ENCODE measurements around the gene MAMSTR. TPM values are rescaled to one million over a fixed set of nuclear protein-coding genes. Genes with fewer than 3 reads are reported as not detected.
"Not testable (repeated sequence)": the region's sequence is repeated elsewhere in the genome, so short reads cannot be mapped to it uniquely, and the experiment has no call there.

MAMSTR gene
- total RNA-seq, 2 donors from 2014 or later, result 0.90 to 1.1 TPM

- DNase-seq (ENCODE audit: low spot score), result no peak
- intact Hi-C loops (cut with DNase I), result no loop called here
Measured at GRCh38 chr19:48698046-48698445, 21.5 kb downstream of the MAMSTR start.

DNA sequence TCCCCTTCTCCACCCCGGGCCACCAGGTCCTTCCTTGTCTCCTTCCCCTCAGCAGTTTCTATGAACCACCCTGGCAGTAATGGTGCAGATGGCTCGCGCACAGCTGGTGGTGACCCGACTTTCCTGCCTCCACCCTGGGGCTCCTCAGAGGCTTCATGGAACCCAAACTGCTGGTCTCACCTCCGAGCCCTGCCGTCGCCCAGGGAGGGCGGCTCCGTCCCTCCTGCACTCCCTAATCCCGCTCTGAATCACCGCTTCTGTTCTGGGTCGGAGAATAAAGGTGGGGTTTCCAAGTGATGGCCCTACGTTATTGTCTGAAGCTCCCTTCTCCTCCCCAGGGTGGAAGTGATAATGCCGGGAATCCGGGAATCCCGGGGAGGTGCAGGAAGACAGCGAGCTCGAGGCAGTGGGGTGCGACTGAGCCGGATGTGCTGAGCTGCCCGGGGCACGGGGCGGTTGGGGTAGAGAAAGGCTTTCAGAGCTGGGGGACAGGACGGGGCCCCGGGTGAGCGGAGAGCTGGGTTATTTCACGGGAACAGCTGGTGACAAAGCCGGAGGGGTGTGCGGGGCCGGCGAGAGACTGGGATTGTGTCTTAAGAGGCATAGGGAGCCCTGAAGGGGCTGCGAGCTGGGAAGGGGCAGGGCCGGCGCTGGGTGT, 23.0 kb downstream of the MAMSTR start:
- intact Hi-C loops (cut with DNase I), result no loop called here
- DNase-seq (ENCODE audit: low spot score), result no peak

DNA sequence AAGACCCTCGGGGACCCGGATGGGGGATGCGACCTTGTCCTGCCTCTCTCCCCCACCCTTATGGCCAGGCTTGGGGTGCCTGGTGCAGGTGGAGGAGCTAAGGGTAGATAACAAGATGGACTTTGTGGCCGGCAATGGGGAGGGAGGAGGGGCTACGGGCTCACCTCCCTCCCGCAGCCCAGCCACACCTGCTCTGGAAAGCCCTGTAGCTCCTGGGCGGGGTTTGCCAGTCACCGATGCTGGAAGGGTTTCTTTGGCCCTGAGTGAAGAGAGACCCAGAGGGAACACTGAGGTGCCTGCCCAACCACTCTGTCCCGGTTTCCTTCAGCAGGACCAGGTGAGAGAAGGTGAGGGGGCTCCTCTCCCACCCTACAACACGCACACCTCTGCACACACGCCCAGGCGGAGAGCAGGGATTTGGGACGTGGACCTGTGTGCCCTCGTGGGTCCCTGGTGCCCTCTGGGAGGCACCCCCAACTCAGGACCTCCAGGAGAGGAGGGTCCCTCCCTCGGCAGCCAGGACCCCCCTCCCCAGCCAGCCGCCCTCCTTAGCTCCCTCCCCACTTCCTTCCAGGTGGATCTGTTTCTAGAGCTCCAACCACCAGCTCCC, 23.7 kb downstream of the MAMSTR start, which contains the start of gene FUT2:
Gene FUT2, plus strand, starts transcription at position 229 of the 610 bp plus-strand sequence. CDS start 6,986 bp downstream, outside the sequence.
- intact Hi-C loops (cut with DNase I), result no loop called here
- no peak for DNase-seq (ENCODE audit: low spot score)

GRCh38 chr19:48693629-48694028, 25.9 kb downstream of the MAMSTR start:
- DNase-seq (ENCODE audit: low spot score); intact Hi-C loops (cut with DNase I): not testable (repeated sequence)

DNA sequence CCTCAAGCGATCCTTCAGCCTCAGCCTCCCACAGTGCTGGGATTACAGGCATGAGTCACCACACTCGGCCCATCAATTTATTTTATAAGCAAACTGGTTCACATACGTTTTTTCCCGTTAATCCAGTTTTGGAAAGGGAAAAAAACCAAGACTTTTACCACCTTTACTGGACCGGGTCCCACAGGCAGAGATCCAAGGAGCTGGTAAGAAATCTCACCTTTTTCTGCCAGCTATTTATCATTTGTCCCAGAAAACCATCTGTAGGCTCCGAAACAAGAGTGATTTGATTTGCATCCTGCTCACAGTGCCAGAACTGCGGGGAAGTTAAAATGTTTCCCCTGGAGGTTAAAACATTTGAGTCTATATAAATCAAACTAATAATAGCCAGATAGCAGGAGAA, 30.1 kb downstream of the MAMSTR start:
- intact Hi-C loops (cut with DNase I), result no loop called here
- no peak for DNase-seq (ENCODE audit: low spot score)

GRCh38 chr19:48687776-48688175, 31.7 kb downstream of the MAMSTR start:
- no peak for DNase-seq (ENCODE audit: low spot score)
- intact Hi-C loops (cut with DNase I), result no loop called here

DNA sequence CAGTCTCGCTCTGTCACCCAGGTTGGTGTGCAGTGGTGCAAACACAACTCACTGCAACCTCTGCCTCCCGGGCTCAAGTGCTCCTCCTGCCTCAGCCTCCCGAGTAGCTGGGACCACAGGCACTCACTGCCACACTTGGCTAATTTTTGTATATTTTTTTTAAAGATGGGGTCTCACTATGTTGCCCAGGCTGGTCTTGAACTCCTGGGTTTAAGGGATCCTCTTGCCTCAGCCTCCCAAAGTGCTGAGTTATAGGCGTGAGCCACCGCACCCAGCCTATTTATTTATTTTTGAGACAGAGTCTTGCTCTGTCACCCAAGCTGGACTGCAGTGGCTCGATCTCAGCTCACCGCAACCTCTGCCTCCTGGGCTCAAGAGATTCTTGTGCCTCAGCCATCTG, 32.9 kb downstream of the MAMSTR start:
- DNase-seq (ENCODE audit: low spot score); intact Hi-C loops (cut with DNase I): not testable (repeated sequence)

DNA sequence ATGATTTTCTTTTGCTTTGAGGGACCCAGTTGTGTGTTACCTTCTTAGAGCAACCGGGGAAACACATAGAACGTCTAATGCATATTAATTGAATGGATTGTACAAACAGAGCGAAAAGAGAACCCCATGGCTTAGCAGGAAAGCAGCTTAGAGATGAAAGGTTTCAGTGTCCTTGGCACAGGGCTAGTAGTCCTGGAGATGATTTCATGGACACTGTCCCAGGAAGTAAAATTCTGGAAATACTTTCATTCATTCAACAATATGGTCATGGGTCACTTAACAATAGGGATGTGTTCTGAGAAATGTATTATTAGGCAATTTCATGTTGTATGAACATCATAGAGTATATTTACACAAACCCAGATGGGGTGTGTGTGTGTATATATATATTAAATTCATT, 33.4 kb downstream of the MAMSTR start:
- DNase-seq (ENCODE audit: low spot score), result no peak
- intact Hi-C loops (cut with DNase I), result no loop called here

- intact Hi-C loops (cut with DNase I), result no loop called here
- DNase-seq (ENCODE audit: low spot score), result no peak
Measured at GRCh38 chr19:48685583-48685982, 33.9 kb downstream of the MAMSTR start.

- intact Hi-C loops (cut with DNase I), result no loop called here
- peak; percentile 86 for DNase-seq (ENCODE audit: low spot score)
Measured at GRCh38 chr19:48683349-48683748, 36.2 kb downstream of the MAMSTR start.

GRCh38 chr19:48681127-48681470, 38.4 kb downstream of the MAMSTR start:
- DNase-seq (ENCODE audit: low spot score), result no peak
- intact Hi-C loops (cut with DNase I), result no loop called here

DNA sequence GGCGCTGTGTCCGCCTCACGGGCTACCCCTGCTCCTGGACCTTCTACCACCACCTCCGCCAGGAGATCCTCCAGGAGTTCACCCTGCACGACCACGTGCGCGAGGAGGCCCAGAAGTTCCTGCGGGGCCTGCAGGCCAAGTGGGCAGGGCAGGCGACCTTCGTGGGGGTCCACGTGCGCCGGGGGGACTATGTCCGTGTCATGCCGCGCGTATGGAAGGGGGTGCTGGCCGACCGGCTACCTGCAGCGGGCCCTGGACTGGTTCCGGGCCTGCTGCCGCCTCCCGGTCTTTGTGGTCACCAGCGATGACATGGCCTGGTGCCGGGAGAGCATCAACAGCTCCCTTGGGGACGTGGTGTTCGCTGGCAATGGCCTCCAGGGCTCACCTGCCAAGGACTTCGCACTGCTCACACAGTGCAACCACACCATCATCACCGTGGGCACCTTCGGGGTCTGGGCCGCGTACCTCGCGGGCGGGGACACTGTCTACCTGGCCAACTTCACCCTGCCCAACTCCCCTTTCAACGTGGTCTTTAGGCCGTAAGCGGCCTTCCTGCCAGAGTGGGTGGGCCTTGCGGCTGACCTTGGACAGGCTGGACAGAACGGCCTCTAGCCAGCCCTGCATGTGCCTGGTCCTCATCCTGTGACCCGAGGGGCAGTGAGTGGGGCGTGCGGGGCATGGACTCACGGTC, 38.9 kb downstream of the MAMSTR start:
- no peak for DNase-seq (ENCODE audit: low spot score)
- intact Hi-C loops (cut with DNase I), result no loop called here

DNA sequence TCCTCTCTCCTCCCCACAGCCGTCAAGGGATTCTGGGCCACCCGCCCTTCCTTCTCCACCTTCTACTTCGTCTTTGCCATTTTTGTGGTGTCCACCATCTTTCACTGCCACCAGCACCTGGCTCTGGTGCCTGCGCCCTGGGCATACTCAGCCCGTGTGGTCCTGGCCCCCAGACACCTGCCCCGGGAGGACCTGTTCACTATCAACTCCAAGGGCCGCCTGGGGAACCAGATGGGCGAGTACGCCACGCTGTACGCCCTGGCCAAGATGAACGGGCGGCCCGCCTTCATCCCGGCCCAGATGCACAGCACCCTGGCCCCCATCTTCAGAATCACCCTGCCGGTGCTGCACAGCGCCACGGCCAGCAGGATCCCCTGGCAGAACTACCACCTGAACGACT, 39.5 kb downstream of the MAMSTR start:
- intact Hi-C loops (cut with DNase I); DNase-seq (ENCODE audit: low spot score): not testable (repeated sequence)

DNA sequence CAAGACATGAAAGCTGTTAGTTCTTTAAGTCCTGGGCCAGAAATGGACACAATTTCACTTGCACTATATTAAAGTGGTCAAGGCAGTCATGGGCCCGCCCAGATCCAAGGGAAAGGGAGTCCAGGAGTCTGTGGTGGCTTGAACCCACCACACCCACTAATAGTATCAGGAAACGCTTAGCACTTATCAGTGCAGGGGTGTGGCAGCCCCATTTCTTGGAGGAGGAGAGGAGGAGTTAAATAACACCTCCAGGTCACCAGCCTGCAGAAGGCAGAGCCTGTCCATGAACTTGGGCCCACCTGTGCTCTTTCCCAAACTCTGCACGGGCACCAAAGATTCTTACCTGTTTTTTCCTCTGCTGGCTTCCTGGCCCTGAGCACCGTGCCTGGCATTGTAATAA, 41.3 kb downstream of the MAMSTR start:
- intact Hi-C loops (cut with DNase I), result loop anchor here in 1 of 2 donors (10.0 kb wide), 1 partner anchor 157 kb away; the partner anchor contains the start of gene HSD17B14
- no peak for DNase-seq (ENCODE audit: low spot score)

GRCh38 chr19:48676887-48677286, 42.6 kb downstream of the MAMSTR start:
- DNase-seq (ENCODE audit: low spot score), result no peak
- intact Hi-C loops (cut with DNase I), result loop anchor here in 1 of 2 donors (10.0 kb wide), 1 partner anchor 158 kb away; the partner anchor contains the start of gene HSD17B14

DNA sequence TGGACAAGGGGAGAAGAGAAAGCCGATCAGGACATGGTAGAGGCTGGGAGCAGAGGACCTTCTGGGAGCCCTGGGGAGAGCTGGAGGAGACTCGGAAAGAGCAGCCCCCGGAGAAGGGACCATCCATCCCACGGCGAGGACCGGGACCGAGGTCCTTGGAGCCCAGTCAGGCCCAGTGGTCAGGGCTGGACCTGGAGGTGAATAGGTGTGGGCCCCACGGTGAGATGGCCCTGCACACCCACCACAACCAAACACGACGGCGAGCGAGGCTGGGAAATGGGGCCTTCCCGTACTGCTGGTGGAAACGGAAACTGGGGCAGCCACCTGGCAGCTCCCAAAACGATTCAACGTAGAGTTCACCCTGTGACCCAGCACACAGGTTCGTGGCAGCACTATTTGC, 43.0 kb downstream of the MAMSTR start:
- DNase-seq (ENCODE audit: low spot score), result no peak
- intact Hi-C loops (cut with DNase I), result loop anchor here in 1 of 2 donors (10.0 kb wide), 1 partner anchor 158 kb away; the partner anchor contains the start of gene HSD17B14

DNA sequence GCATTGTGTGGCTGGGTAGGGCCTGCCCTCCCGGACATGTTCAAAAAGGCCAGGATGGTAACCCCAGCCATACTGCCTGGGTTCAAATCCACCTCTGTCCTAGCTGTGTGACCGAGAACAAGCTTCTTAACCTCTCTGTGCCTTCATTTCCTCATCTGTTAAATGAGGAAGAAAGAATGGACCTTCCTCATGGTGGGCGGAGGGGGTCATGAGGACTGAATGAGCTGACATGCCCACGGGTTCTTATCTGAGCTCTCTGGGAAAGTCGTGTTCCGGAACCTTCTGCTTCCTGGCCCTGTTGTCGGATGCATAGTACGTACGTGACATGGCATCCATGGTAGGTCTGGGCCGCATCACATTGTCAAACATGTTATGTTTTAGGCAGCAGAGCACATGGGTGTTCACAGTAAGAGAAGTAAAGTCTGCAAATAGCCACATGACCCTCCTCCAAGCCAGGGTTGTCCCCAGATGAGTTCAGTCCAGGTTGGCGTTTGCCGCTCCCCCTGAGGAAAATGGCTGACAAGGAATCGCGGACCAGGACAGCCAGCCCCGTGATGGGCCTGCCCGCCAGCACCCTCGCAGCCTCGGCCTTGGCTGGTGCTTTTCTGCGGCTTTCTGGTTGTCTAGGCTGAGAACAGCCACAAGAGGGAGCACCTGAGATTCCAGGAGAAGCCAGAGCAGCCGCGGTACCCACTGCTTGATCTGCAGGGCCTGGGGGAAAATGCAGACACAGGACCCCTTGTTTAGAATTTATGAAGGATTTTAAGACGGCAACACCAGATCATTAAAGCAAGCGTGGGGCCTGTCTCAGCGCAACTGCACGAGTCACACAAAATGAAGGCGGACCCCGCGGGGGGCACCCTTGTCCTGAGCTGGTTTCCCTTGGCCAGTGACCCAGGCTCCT, 44.4 kb downstream of the MAMSTR start:
- peak; percentile 92 for DNase-seq (ENCODE audit: low spot score)
- intact Hi-C loops (cut with DNase I), result loop anchor here in 1 of 2 donors (10.0 kb wide), 1 partner anchor 160 kb away; the partner anchor contains the start of gene HSD17B14

- intact Hi-C loops (cut with DNase I), result loop anchor here in 1 of 2 donors (10.0 kb wide), 1 partner anchor 160 kb away; the partner anchor contains the start of gene HSD17B14
Measured at GRCh38 chr19:48674216-48674809, 45.2 kb downstream of the MAMSTR start.

More at GRCh38 chr19:48674216-48674809, 45.2 kb downstream of the MAMSTR start:
- DNase-seq (ENCODE audit: low spot score), result no peak

Measured in posterior vena cava (tissue), 2 donors.